ENCODE results near the gene ACVR1B.
"Not testable (repeated sequence)": the region's sequence is repeated elsewhere in the genome, so short reads cannot be mapped to it uniquely, and the experiment has no call there.

The ACVR1B gene

DNA sequence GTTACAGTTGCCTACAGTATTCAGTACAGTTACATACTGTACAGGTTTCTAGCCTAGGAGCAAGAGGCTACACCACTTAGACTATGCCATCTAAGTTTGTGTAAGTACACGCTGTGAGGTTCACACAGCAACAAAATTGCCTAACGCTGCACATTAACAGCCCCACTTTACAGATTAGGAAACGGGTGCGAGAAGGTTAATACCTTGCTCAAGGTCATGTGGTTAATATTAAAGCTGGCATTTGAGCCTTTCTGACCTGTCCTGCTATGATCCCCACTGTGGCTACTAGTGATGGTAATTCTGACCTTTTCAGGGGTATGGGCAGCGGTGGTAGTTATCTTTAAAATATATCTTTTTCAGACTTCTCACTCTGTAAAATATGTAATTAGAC lies 20.9 kb downstream of the ACVR1B start:
- no peak for DNase-seq

DNA sequence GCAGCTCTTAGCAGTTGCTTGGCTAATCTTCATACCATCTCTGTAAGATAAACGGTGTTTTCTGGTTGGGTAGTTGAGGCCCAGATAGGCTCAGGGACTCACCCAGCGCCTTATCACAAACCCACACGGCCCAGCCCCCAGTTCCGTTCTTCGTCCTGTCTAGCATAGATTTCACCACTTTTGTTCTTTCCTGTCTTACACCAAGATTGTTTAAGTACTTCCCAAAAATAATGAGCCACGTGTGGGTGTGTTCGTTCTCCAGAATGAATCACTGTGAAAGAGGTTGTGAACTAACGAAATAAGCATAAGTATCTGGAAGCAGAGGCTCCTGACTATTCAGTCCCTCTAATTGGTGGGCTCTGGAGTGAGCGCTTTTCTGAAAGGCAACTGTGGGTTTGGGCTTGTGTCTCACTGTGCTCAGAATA lies 21.4 kb downstream of the ACVR1B start:
- DNase-seq = peak; percentile 45

DNA sequence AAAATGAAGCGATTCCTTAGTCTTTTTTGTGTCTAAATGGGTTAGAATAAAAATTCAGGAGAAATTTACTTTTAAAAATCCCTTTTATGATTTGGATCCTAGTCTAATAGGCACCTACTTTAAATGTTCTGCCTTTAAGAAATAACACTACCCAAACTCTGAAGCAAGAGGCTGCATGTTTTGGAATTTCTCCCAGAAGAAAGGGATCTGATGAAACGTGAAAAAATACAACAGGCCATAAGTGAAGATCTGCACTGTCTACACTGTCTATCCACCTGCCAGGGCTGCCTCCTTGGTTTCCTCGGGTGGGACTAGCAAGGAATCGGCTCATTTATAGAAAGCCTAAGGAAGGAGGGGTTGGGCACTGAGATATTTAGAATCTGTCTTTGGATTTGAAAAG lies 22.1 kb downstream of the ACVR1B start:
- no peak for DNase-seq

DNA sequence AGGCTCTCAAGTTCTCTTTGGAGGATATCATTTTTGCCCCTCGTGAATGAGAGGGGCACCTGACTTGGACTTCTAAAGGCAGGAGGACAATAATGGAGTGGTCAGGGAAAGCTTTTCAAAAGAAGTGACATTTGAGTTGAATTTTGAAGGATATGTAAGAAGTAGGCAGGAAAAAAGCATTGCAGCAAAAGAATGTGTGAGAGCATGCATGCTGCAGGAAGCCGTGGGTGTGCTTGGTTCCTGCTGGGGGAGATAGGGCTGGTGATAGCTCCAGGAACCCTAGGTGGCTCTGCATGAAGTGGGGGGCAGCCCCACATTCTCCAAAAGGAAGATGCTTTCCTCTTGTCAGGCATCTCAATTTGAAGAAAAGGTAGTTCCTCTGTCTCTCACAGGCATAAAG lies 23.1 kb downstream of the ACVR1B start:
- no peak for DNase-seq

DNA sequence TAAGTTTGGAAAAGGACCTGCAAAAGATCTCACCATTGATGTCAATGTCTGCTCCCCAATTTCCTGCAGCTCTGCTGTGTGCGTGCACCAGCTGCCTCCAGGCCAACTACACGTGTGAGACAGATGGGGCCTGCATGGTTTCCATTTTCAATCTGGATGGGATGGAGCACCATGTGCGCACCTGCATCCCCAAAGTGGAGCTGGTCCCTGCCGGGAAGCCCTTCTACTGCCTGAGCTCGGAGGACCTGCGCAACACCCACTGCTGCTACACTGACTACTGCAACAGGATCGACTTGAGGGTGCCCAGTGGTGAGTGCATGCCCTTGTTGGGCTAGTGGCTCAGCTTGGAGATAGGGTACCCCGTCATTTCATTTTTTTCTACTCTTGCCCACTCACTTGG lies 23.7 kb downstream of the ACVR1B start:
- DNase-seq = no peak

DNA sequence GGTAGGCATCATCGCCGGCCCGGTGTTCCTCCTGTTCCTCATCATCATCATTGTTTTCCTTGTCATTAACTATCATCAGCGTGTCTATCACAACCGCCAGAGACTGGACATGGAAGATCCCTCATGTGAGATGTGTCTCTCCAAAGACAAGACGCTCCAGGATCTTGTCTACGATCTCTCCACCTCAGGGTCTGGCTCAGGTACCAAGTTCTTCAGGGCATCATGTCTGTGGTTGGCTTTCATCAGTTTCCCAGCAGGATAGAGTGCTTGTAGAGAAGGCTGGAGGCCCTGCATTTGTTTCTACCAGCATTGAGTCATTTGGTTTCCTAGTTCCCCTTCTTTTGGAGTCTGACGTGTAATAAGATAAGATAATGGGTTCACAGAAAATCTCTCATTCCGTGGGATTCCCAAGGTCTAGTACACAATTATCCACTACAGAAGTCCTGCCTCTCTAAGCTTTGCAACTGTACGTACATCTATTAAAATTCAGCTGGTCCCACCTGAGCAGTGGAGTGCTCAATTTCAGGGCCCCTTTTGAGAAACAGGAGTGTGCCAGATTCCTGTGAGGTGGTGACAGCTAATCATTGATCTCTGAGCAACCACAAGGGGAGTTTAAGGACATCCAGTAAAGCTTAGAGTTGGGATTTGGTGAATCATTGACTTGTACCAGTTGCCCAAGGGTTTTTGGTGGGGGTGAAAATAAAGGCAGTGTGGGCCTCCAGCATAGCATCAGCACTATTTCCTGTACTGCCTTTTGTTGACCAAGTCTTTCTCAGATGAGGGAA lies 25.1 kb downstream of the ACVR1B start:
- no peak for DNase-seq

GRCh38 chr12:51977320-51977753 lies 25.8 kb downstream of the ACVR1B start:
- DNase-seq = no peak

DNA sequence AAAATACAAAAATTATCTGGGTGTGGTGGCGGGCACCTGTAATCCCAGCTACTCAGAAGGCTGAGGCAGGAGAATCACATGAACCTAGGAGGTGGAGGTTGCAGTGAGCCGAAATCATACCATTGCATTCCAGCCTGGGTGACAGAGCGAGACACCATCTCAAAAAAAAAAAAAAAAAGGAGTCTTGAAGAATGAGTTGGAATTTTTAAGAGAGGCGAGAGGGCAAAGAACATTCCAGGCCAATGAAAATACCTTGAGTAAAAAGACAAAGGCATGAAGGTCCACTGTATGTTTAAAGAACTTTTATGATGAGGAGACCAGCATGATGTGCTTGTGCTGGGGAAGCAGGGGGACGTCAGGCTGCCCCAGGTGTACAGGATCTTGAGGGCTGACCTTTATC lies 27.8 kb downstream of the ACVR1B start:
- DNase-seq = not testable (repeated sequence)

GRCh38 chr12:51980051-51980808 lies 28.7 kb downstream of the ACVR1B start:
- peak; percentile 60 for DNase-seq

GRCh38 chr12:51980809-51981127 lies 29.3 kb downstream of the ACVR1B start:
- no peak for DNase-seq

- no peak for DNase-seq
Observed at GRCh38 chr12:51984657-51985056, 33.2 kb downstream of the ACVR1B start.

- no peak for DNase-seq
Observed at GRCh38 chr12:51985154-51985835, 33.8 kb downstream of the ACVR1B start.

GRCh38 chr12:51986834-51987233 lies 35.3 kb downstream of the ACVR1B start:
- no peak for DNase-seq

- DNase-seq = no peak
Observed at GRCh38 chr12:51992246-51992645, 40.7 kb downstream of the ACVR1B start.

DNA sequence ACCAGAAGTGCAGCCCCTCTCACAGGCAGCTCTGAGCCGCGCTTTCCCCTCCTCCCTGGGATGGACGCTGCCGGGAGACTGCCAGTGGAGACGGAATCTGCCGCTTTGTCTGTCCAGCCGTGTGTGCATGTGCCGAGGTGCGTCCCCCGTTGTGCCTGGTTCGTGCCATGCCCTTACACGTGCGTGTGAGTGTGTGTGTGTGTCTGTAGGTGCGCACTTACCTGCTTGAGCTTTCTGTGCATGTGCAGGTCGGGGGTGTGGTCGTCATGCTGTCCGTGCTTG lies 43.0 kb downstream of the ACVR1B start:
- DNase-seq = no peak

GRCh38 chr12:51994959-51995358 lies 43.5 kb downstream of the ACVR1B start:
- DNase-seq = no peak

DNA sequence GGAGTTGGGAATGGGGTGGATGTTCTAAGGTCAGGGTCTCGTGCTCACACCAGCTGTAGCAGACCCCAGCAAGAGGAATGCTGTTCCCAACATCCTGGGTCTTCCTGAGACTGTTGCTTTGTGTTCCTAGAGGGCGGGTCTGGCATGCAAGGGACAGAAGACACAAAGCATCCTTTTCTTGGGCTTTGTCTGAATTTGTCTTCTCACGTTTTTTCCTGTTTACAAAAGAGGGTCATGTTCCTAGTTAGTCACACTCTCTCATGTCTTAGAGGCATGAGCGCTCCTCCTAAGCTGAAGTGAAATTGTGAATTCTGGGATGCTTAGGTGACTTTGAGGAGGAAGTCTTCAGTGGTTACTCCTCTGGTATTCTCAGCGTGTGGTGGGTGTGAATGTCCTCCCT lies 45.6 kb downstream of the ACVR1B start:
- no peak for DNase-seq

DNA sequence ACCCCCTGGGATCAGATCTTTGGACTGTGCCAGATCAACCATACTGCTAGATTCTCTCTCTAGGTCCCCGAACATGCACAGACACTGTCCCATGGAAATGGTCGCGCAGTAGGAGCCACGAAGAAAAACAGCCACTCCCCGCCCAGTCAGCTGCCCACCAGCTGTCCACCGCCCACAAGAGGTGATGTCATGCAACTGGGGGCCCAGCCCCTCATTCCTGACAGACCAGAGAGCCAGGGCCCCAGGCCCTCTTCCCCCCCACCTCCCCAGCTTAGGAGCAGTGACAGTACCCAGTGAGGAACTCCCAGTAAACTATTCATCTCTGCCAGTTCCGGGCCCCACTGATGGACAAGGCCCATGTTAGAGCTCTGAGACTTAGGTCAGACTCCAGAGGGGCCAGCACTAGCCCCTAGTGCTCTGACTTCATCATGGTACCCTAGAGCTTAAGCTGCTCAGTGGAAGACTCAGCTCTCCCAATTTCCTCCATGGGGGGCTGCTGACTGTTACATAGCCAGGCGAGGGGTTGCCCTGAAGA lies 51.6 kb downstream of the ACVR1B start:
- DNase-seq = no peak

- no peak for DNase-seq
Observed at GRCh38 chr12:52003591-52003990, 52.1 kb downstream of the ACVR1B start.

GRCh38 chr12:52004042-52004648 lies 52.6 kb downstream of the ACVR1B start:
- DNase-seq = no peak

DNA sequence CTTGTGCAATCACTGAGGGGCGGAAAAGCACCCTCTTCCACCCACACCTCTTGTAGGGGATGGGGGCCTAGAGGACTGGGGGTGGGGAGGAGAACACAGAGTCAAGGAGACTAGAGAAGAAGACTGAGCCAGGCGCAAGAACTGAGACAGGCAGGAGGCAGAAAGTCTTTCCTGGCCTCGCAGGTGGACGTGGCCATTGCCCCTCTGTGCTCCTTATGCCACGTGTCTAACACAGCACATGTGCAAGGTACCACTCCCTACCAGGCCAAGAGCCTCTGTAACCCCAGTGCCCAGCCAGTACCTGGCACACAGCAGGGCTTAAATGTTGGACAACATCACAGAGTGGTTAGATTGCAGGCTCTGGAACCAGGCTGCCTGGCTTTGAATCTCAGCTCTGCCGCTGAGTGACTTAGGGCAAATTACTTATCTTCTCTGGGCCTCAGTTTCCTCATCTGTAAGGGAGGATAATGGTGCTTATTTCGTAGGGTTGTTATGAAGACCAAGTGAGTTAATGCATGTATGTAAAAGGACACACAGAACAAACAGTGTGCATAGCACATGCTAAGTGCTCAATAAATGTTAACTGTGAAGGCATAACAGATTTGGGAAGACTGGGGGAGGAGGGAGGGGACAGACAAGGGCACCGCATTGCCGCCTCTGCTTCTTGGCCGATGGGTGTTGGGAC lies 53.9 kb downstream of the ACVR1B start:
- no peak for DNase-seq

DNA sequence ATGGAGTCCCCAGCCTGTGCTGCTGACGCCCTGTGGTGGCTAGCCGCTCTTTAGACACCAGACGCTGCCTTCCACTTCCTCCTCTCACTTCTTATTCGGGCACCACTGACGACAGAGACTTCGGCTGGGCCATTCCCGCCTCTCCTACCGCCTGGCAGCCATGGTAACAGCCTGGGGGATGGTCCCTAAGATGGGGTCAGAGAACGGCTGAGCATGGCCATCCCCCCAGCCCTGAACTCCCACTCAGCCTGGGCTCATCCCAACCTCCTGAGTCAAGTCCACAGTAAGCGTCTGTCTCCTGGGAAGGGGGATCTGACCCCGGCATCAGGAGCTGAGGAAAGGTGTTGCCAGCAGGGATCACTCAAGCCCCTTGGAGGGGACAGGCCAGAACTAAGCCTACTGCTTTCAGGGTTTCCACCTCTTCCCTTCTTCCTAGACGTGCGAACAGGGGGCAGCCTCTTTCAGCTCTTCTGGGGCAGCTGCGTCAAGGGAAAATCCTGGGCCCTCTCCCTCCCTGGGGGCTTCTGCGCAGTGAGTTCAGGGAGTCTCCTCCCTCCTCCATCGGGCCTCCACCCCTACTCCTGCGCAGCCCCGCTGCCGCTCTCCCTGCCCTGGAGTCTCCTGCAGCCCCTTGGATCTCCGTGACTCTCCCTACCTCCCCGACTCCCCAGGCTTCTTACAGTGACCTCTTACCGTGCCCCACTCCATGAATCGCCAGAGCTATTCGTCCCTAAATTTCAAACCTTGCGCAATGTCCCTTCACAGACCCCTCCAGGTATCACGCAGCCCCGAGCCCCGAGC lies 54.6 kb downstream of the ACVR1B start:
- no peak for DNase-seq

All from stimulated activated CD4-positive, alpha-beta T cell treated with anti-CD3 and anti-CD28 coated beads, Interleukin-4, amount 100 ng/mL, for 1 hour (primary cell).